Body of pancreas (tissue), 4 donors: ENCODE data around the gene CREB5.

Source experiments
- CTCF ChIP-seq, 7 experiments: fragments of 450-650 bp in 4 of 7; fragments of 200-600 bp in 3 of 7; sonication (generic) in 3 of 7; IDR thresholded peaks; one replicate each; pipeline ENCODE4 v1.5.1; 2016 to 2019; ENCODE audit warnings: antibody characterized with exemption in 7 of 7
- POLR2A ChIP-seq, 3 donors: fragments of 450-650 bp; IDR thresholded peaks; one replicate each; pipeline ENCODE4 v1.6.1; 2016; ENCODE audit warnings: antibody characterized with exemption in 3 of 3, mild to moderate bottlenecking in 2 of 3

GRCh38 chr7:28702171-28702570, 289.9 kb downstream of the CREB5 start:
- TF ChIP-seq POLR2A (IDR thresholded peaks at IDR 0.05) (no peak), CTCF (IDR thresholded peaks at IDR 0.05) (no peak)
